GM19397 (cell line): ENCODE results near the gene GALNT9.

Experiments
- ATAC-seq: cut with Tn5 transposase; IDR thresholded peaks from one replicate; pipeline ENCODE4 v1.9.1; 2021; ENCODE audit warnings: mild to moderate bottlenecking, moderate library complexity; ENCODE audit not compliant: unreplicated experiment

Gene GALNT9

GRCh38 chr12:132327336-132328171, 1.8 kb downstream of the GALNT9 start:
- ATAC-seq, result no peak

- no peak for ATAC-seq
Observed at GRCh38 chr12:132326646-132327045, 2.7 kb downstream of the GALNT9 start.

- ATAC-seq, result no peak
Observed at GRCh38 chr12:132325733-132326130, 3.7 kb downstream of the GALNT9 start.

- no peak for ATAC-seq
Observed at GRCh38 chr12:132324841-132325732, 4.3 kb downstream of the GALNT9 start.

GRCh38 chr12:132324173-132324572, 5.2 kb downstream of the GALNT9 start:
- no peak for ATAC-seq

- ATAC-seq, result no peak
Observed at GRCh38 chr12:132323171-132324010, 6.0 kb downstream of the GALNT9 start.

- ATAC-seq, result no peak
Observed at GRCh38 chr12:132322206-132323132, 6.9 kb downstream of the GALNT9 start.

GRCh38 chr12:132321321-132322118, 7.9 kb downstream of the GALNT9 start:
- ATAC-seq, result no peak

GRCh38 chr12:132320767-132321211, 8.6 kb downstream of the GALNT9 start:
- ATAC-seq, result no peak

GRCh38 chr12:132319991-132320570, 9.3 kb downstream of the GALNT9 start:
- no peak for ATAC-seq

GRCh38 chr12:132319359-132319950, 9.9 kb downstream of the GALNT9 start:
- no peak for ATAC-seq

GRCh38 chr12:132318618-132319033, 10.8 kb downstream of the GALNT9 start:
- no peak for ATAC-seq

- no peak for ATAC-seq
Observed at GRCh38 chr12:132318135-132318534, 11.3 kb downstream of the GALNT9 start.

GRCh38 chr12:132317233-132317938, 12.0 kb downstream of the GALNT9 start:
- no peak for ATAC-seq

GRCh38 chr12:132316497-132317232, 12.7 kb downstream of the GALNT9 start:
- no peak for ATAC-seq

- no peak for ATAC-seq
Observed at GRCh38 chr12:132315951-132316350, 13.4 kb downstream of the GALNT9 start.

- ATAC-seq, result no peak
Observed at GRCh38 chr12:132315507-132315906, 13.9 kb downstream of the GALNT9 start.
